OCI-LY1 (cell line): ENCODE results near the gene PRPF6.

Source experiments
- CTCF ChIP-seq: fragments of 200-600 bp; sonication (generic), shearing (Covaris generic); IDR thresholded peaks from 2 replicates; pipeline ENCODE4 v1.5.1; 2017; ENCODE audit warnings: mild to moderate bottlenecking, antibody characterized with exemption, low read length, moderate library complexity, mixed read lengths
- EZH2 ChIP-seq: fragments of 200-600 bp; sonication (generic), shearing (Covaris generic); IDR thresholded peaks from 2 replicates; pipeline ENCODE4 v1.8.0; 2017; ENCODE audit warnings: borderline replicate concordance, mixed run types, mild to moderate bottlenecking, antibody characterized with exemption, low read length, moderate library complexity, mixed read lengths

GRCh38 chr20:63940472-63941266 lies 40.3 kb upstream of the PRPF6 start:
- TF ChIP-seq CTCF (no peak), EZH2 (no peak)
